HepG2 (cell line): Measurements from ENCODE around the gene XKR7. TPM values are rescaled to one million over a fixed set of nuclear protein-coding genes. Genes with fewer than 3 reads are reported as not detected.

Experiments used
- ATAC-seq: fragments of 200-7000 bp; cut with Tn5 transposase; 3 replicates; pipeline ENCODE4 v1.9.1; 2020; ENCODE audit warnings: mild to moderate bottlenecking, moderate library complexity
- BruUV-seq: library from RNA; stranded (reverse); fragments of 400-500 nt; replicated peaks from 2 replicates; lab custom pipeline; 2021; lab: Mats Ljungman, UMichigan
- CTCF ChIA-PET: fragments of 300-600 bp; formaldehyde crosslinking; extraction: SDS; loops from one replicate; lab custom pipeline; 2021; ENCODE audit warnings: low total read pairs, inconsistent platforms, low intra/inter-chr PET ratio; lab: Yijun Ruan, JAX
- POLR2A ChIA-PET: fragments of 350-600 bp; sonication (Branson Sonifier 250); formaldehyde crosslinking; loops from one replicate; lab custom pipeline; 2020; ENCODE audit warnings: antibody characterized with exemption, inconsistent platforms; lab: Yijun Ruan, JAX
- DNase-seq: peaks from one replicate; pipeline ENCODE4 v3.0.0-alpha.2; 2015; ENCODE audit warnings: low spot score
- FAIRE-seq: peaks from 3 replicates; lab custom pipeline; 2011; peaks lifted over from hg19 to GRCh38; lab: Jason Lieb, UNC
- H2AFZ ChIP-seq: one replicate; pipeline ENCODE4 v1.6.1; 2011; ENCODE audit warnings: low read length, inconsistent platforms
- H3K27ac ChIP-seq: fragments of 300-600 bp; 3 replicates; pipeline ENCODE4 v1.8.0; 2011; ENCODE audit warnings: mixed run types, mild to moderate bottlenecking, mixed read lengths, low read length, inconsistent platforms; ENCODE audit not compliant: insufficient read depth; ENCODE audit errors: extremely low read length
- H3K27me3 ChIP-seq, 2 experiments: fragments of 200-600 bp in 1 of 2; 2 replicates in 1 of 2; 3 replicates in 1 of 2; pipeline versions ENCODE4 v1.6.0 to v1.8.0; 2011; ENCODE audit warnings: low read length in 2 of 2, mild to moderate bottlenecking in 2 of 2, moderate library complexity in 2 of 2, inconsistent platforms in 1 of 2; ENCODE audit not compliant: insufficient read depth in 2 of 2, control insufficient read depth in 1 of 2
- H3K36me3 ChIP-seq, 2 experiments: fragments of 200-600 bp in 1 of 2; replicated peaks in 1 of 2; 2 replicates in 1 of 2; 3 replicates in 1 of 2; pipeline versions ENCODE4 v1.5.1 to v1.8.0; 2011; ENCODE audit warnings: low read length in 2 of 2, inconsistent platforms in 1 of 2; ENCODE audit not compliant: insufficient read depth in 2 of 2, control insufficient read depth in 1 of 2
- H3K4me1 ChIP-seq: 2 replicates; pipeline ENCODE4 v1.5.1; 2012; ENCODE audit warnings: low read length, inconsistent platforms; ENCODE audit not compliant: insufficient read depth
- H3K4me2 ChIP-seq: 2 replicates; pipeline ENCODE4 v1.6.0; 2011; ENCODE audit warnings: low read depth, low read length, inconsistent platforms
- H3K4me3 ChIP-seq, 3 experiments: fragments of 200-600 bp in 1 of 3; sonication (generic), shearing (Covaris generic) in 1 of 3; replicated peaks in 1 of 3; 2 replicates each; pipeline ENCODE4 v1.5.1; 2011 to 2016; ENCODE audit warnings: low read length in 3 of 3, inconsistent platforms in 2 of 3, low read depth in 2 of 3, mild to moderate bottlenecking in 2 of 3, control low read depth in 1 of 3, mixed read lengths in 1 of 3; ENCODE audit not compliant: insufficient read depth in 1 of 3
- H3K79me2 ChIP-seq: one replicate; pipeline ENCODE4 v1.6.1; 2011; ENCODE audit warnings: low read length, inconsistent platforms; ENCODE audit not compliant: insufficient read depth
- H3K9ac ChIP-seq: 2 replicates; pipeline ENCODE4 v1.6.0; 2011; ENCODE audit warnings: mild to moderate bottlenecking, low read depth, low read length, inconsistent platforms; ENCODE audit not compliant: insufficient read depth
- H3K9me3 ChIP-seq: 2 replicates; pipeline ENCODE4 v1.5.1; 2012; ENCODE audit warnings: mild to moderate bottlenecking, low read length
- H4K20me1 ChIP-seq: 2 replicates; pipeline ENCODE4 v1.6.0; 2011; ENCODE audit warnings: inconsistent platforms, mild to moderate bottlenecking, low read length, moderate library complexity; ENCODE audit not compliant: insufficient read depth
- PAXIP1 ChIP-seq: sonication (generic); formaldehyde crosslinking; conservative IDR thresholded peaks from 2 replicates; pipeline ENCODE4 v1.4.0; 2020; ENCODE audit warnings: mild to moderate bottlenecking, missing genetic modification reagents, moderate library complexity
- SMAD3 ChIP-seq: sonication (generic); formaldehyde crosslinking; IDR thresholded peaks from 2 replicates; pipeline ENCODE4 v1.4.0; 2020; ENCODE audit warnings: missing genetic modification reagents
- TBX3 ChIP-seq: fragments of 450-650 bp; IDR thresholded peaks from 2 replicates; pipeline ENCODE4 v1.6.1; 2017; ENCODE audit warnings: antibody characterized with exemption, mild to moderate bottlenecking, inconsistent platforms, borderline replicate concordance
- ZBED4 ChIP-seq: sonication (generic); formaldehyde crosslinking; IDR thresholded peaks from 2 replicates; pipeline ENCODE4 v1.4.0; 2020; ENCODE audit warnings: missing genetic modification reagents, borderline replicate concordance
- ZNF569 ChIP-seq: sonication (generic); formaldehyde crosslinking; IDR thresholded peaks from 2 replicates; pipeline ENCODE4 v1.5.0; 2020; ENCODE audit warnings: mild to moderate bottlenecking, missing genetic modification reagents, moderate library complexity, borderline replicate concordance
- WGBS: methylation state at CpG from one replicate; pipeline ENCODE4 v1.1.6; 2017; ENCODE audit warnings: low lambda C conversion rate; 5-methylcytosine and 5-hydroxymethylcytosine counted together
- in situ Hi-C: cut with HindIII; loops from 2 replicates; pipeline ENCODE4 v1.10.0; 2017; ENCODE audit warnings: low pct_unique_long_range_greater_than_20kb; ENCODE audit not compliant: extremely low pct_ligation_motif_present
- intact Hi-C: fragments of 100-400 bp; cut with micrococcal nuclease; formaldehyde crosslinking; loops from one replicate; pipeline ENCODE4 v1.10.0; 2022; ENCODE audit not compliant: unreplicated experiment
- polyA plus RNA-seq, 8 experiments: library from polyadenylated mRNA; depleted of rRNA in 3 of 8; stranded (reverse) in 7 of 8; unstranded in 1 of 8; fragments of >200 nt; fragmentation: Illumina TruSeq in 4 of 8; extraction: Trizol in 4 of 8; gene quantifications; 2 replicates each; pipeline versions ENCODE4 v1.2.1 to v1.2.3, GENCODE V29; 2011 to 2016; ENCODE audit warnings: low read depth in 4 of 8, missing spikeins in 1 of 8, mixed read lengths in 1 of 8; ENCODE audit not compliant: insufficient read depth in 1 of 8
- total RNA-seq, 5 experiments: library from RNA; depleted of rRNA; stranded (reverse); fragments of >200 nt; fragmentation: Illumina TruSeq; extraction: Trizol; gene quantifications; 2 replicates each; pipeline ENCODE4 v1.2.3, GENCODE V29; 2016; ENCODE audit warnings: low read depth in 1 of 5

The XKR7 gene
- total and polyA plus RNA-seq, 2 of the 13 experiments (the other 11 are each of a cell fraction or from before 2014, with no cell fraction given) = not detected

- in situ Hi-C loops (no loop called here), intact Hi-C loops (no loop called here)
- WGBS = 100% methylated on average over 2 of the region's 2 CpGs
- no peak overlapping the region for H3K27ac ChIP-seq
- H3K4me1 ChIP-seq = peaks cover 15% of the 10 kb centered on the region
- CTCF ChIA-PET = no interaction called here
- H3K9me3 ChIP-seq = no peaks in the 10 kb centered on the region
- no peak overlapping the region for H3K9ac ChIP-seq
- no peak overlapping the region for H3K4me3 ChIP-seq
- no peak for FAIRE-seq
- no peaks in the 10 kb centered on the region; a peak in 1 of 5 replicates for H3K27me3 ChIP-seq
- no peak for DNase-seq
- no TSS peak for BruUV-seq
- TF ChIP-seq PAXIP1 (CRISPR knock-in tag) = no peak
- no peak for TF ChIP-seq SMAD3 (CRISPR knock-in tag)
- no peak for TF ChIP-seq ZNF569 (CRISPR knock-in tag)
- TF ChIP-seq ZBED4 = no peak
- no peak for TF ChIP-seq TBX3
- TF ChIP-seq, all 625 proteins: peak for 0
- Histone ChIP-seq H3K79me2 (peaks cover 29% of the 10 kb centered on the region), H2AFZ (no peak overlapping the region), H3K36me3 (peaks cover 49 to 68% of the 10 kb centered on the region in 2 experiments), H4K20me1 (peaks cover 13% of the 10 kb centered on the region; the same call in 1 of the 2 replicates), H3K4me2 (no peak overlapping the region)
- POLR2A ChIA-PET = no interaction called here
- no peak for ATAC-seq
Observed at GRCh38 chr20:31948008-31948407, 19.9 kb upstream of the XKR7 start.
